HepG2 (cell line): ENCODE results near the gene CDH23.

Source experiments
- CAMTA2 ChIP-seq: sonication (generic); formaldehyde crosslinking; IDR thresholded peaks from 2 replicates; pipeline ENCODE4 v1.4.0; 2020; ENCODE audit warnings: mild to moderate bottlenecking, missing genetic modification reagents, borderline replicate concordance
- CBX1 ChIP-seq: IDR thresholded peaks from one replicate; pipeline ENCODE4 v1.6.1; 2016; ENCODE audit warnings: antibody characterized with exemption, low read depth
- DR1 ChIP-seq: sonication (generic); formaldehyde crosslinking; IDR thresholded peaks from 2 replicates; pipeline ENCODE4 v1.8.0; 2021; ENCODE audit warnings: mild to moderate bottlenecking, missing genetic modification reagents, inconsistent platforms
- ESRRA ChIP-seq: sonication (generic); formaldehyde crosslinking; IDR thresholded peaks from 2 replicates; pipeline ENCODE4 v1.5.1; 2020; ENCODE audit warnings: mild to moderate bottlenecking, low read depth, missing genetic modification reagents
- JUN ChIP-seq: sonication (generic); formaldehyde crosslinking; IDR thresholded peaks from 2 replicates; pipeline ENCODE4 v1.4.0; 2020; ENCODE audit warnings: mild to moderate bottlenecking, missing genetic modification reagents
- MAFK ChIP-seq, 2 experiments: IDR thresholded peaks in 1 of 2; conservative IDR thresholded peaks in 1 of 2; 2 replicates each; pipeline ENCODE4 v1.6.1; 2011; ENCODE audit warnings: improper control_type of control experiment in 2 of 2, low read length in 2 of 2
- MTA1 ChIP-seq: sonication (generic); formaldehyde crosslinking; IDR thresholded peaks from 2 replicates; pipeline ENCODE4 v1.4.0; 2020; ENCODE audit warnings: missing genetic modification reagents, mild to moderate bottlenecking, borderline replicate concordance
- NFYB ChIP-seq: sonication (generic); formaldehyde crosslinking; IDR thresholded peaks from 2 replicates; pipeline ENCODE4 v1.4.0; 2020; ENCODE audit warnings: missing genetic modification reagents
- NR2C2 ChIP-seq: sonication (generic); formaldehyde crosslinking; IDR thresholded peaks from 2 replicates; pipeline ENCODE4 v1.4.0; 2020; ENCODE audit warnings: missing genetic modification reagents, mild to moderate bottlenecking, moderate library complexity, borderline replicate concordance
- RAD21 ChIP-seq: fragments of 450-650 bp; formaldehyde crosslinking; IDR thresholded peaks from 2 replicates; pipeline ENCODE4 v1.5.0; 2020; ENCODE audit warnings: mild to moderate bottlenecking

- TF ChIP-seq RAD21 (CRISPR knock-in tag) (no peak), MAFK (conservative IDR thresholded peaks at IDR 0.05 in 1 of 2, IDR thresholded peaks at IDR 0.05 in 1 of 2; ENCODE audit: low read length in 2 of 2) (no peak), ESRRA (CRISPR knock-in tag) (no peak), CBX1 (no peak), NFYB (CRISPR knock-in tag) (no peak), JUN (CRISPR knock-in tag) (no peak), DR1 (CRISPR knock-in tag) (no peak), NR2C2 (CRISPR knock-in tag) (no peak), CAMTA2 (CRISPR knock-in tag) (no peak), MTA1 (CRISPR knock-in tag) (no peak)
Observed at GRCh38 chr10:71409516-71410104, 12.9 kb downstream of the CDH23 start.
